Body of pancreas (tissue), 4 donors: ENCODE results near the gene DHX30. TPM values are rescaled to one million over a fixed set of nuclear protein-coding genes. Genes with fewer than 3 reads are reported as not detected.

ENCODE experiments used
- ATAC-seq: fragments of 150-250 bp; one replicate; pipeline ENCODE4 v1.9.1; 2016
- DNase-seq, 4 donors: peaks; one replicate each; pipeline ENCODE4 v3.0.0-alpha.2; 2019
- H3K27ac ChIP-seq, 4 donors: fragments of 200-600 bp; sonication (generic); 1 replicate in 3 of 4; 2 replicates in 1 of 4; pipeline versions ENCODE4 v1.5.1 to v1.6.1; 2016 to 2019; ENCODE audit warnings: mild to moderate bottlenecking in 1 of 4, mixed read lengths in 1 of 4, moderate library complexity in 1 of 4
- H3K27me3 ChIP-seq, 2 donors: fragments of 200-600 bp; sonication (generic); one replicate each; pipeline ENCODE4 v1.6.0; 2016; ENCODE audit warnings: mild to moderate bottlenecking in 1 of 2
- H3K36me3 ChIP-seq, 2 donors: fragments of 200-600 bp; sonication (generic); replicated peaks in 1 of 2; 2 replicates each; pipeline ENCODE4 v1.5.1; 2016; ENCODE audit warnings: low read depth in 2 of 2; ENCODE audit not compliant: insufficient read depth in 1 of 2
- H3K4me1 ChIP-seq: fragments of 200-600 bp; sonication (generic); one replicate; pipeline ENCODE4 v1.6.0; 2016
- H3K4me3 ChIP-seq, 2 donors: fragments of 200-600 bp; sonication (generic); 1 replicate in 1 of 2; 2 replicates in 1 of 2; pipeline ENCODE4 v1.5.1; 2016 to 2019
- H3K9me3 ChIP-seq, 3 donors: fragments of 200-600 bp; sonication (generic); 1 replicate in 2 of 3; 2 replicates in 1 of 3; pipeline ENCODE4 v1.5.1; 2016
- CTCF ChIP-seq, 7 experiments: fragments of 450-650 bp in 4 of 7; fragments of 200-600 bp in 3 of 7; sonication (generic) in 3 of 7; IDR thresholded peaks; one replicate each; pipeline ENCODE4 v1.5.1; 2016 to 2019; ENCODE audit warnings: antibody characterized with exemption in 7 of 7
- POLR2A ChIP-seq, 3 donors: fragments of 450-650 bp; IDR thresholded peaks; one replicate each; pipeline ENCODE4 v1.6.1; 2016; ENCODE audit warnings: antibody characterized with exemption in 3 of 3, mild to moderate bottlenecking in 2 of 3
- WGBS, 2 donors: methylation state at CpG; one replicate each; pipeline ENCODE4 v1.1.5; 2017; 5-methylcytosine and 5-hydroxymethylcytosine counted together
- intact Hi-C: fragments of 100-400 bp; cut with DNase I; formaldehyde crosslinking; loops from one replicate; pipeline ENCODE4 v1.15.1; 2023
- total RNA-seq, 2 donors: library from RNA; depleted of rRNA; stranded (reverse); fragments of >200 nt; gene quantifications; one replicate each; pipeline ENCODE4 v1.1.0, GENCODE V29; 2016

DHX30 gene
- total RNA-seq, 2 donors from 2014 or later, result 28.3 to 50.4 TPM

GRCh38 chr3:47780741-47781684, 21.9 kb upstream of the DHX30 start:
- Histone ChIP-seq H3K27ac (peak overlapping the region; percentile 93 to 98 (median 95)), H3K4me1 (peaks cover 27% of the 10 kb centered on the region), H3K27me3 (no peaks in the 10 kb centered on the region), H3K9me3 (no peaks in the 10 kb centered on the region), H3K36me3 (no peaks in the 10 kb centered on the region), H3K4me3 (peak overlapping the region; percentile 58 to 80)
- peak; percentile 51 to 70 (median 64) for DNase-seq
- intact Hi-C loops, result no loop called here
- peak; percentile 45 for ATAC-seq
- WGBS, 2 donors, result 0 to 1% methylated on average over 13 to 54 of the region's 54 CpGs
- TF ChIP-seq POLR2A (IDR thresholded peaks at IDR 0.05), result no peak
- no peak for TF ChIP-seq CTCF (IDR thresholded peaks at IDR 0.05)

- intact Hi-C loops, result no loop called here
- WGBS, 2 donors, result 0 to 1% methylated on average over 17 to 79 of the region's 79 CpGs
- ATAC-seq (peak; percentile 97), DNase-seq (peak; percentile 98 to 99 (median 98))
- H3K4me1 ChIP-seq, result peaks cover 23% of the 10 kb centered on the region
- no peaks in the 10 kb centered on the region for H3K9me3 ChIP-seq
- H3K36me3 ChIP-seq, result no peaks in the 10 kb centered on the region
- peak within 1 kb of the TSS; percentile 93 to 98 (median 95) for H3K27ac ChIP-seq
- H3K4me3 ChIP-seq, result peak within 1 kb of the TSS; percentile 58 to 80
- H3K27me3 ChIP-seq, result no peaks in the 10 kb centered on the region
- TF ChIP-seq POLR2A (IDR thresholded peaks at IDR 0.05), result peak; percentile 89 to 97 (median 96)
- peak in 3 of 7 experiments; percentile 27 to 33 (median 30) for TF ChIP-seq CTCF (IDR thresholded peaks at IDR 0.05)
Measured at GRCh38 chr3:47781685-47782445, 21.1 kb upstream of the DHX30 start, which contains the start of gene SMARCC1. Gene SMARCC1 (minus strand): TSS chr3:47781893. CDS start chr3:47781797, 96 bp downstream.

- Histone ChIP-seq H3K27ac (peak overlapping the region; percentile 93 to 98 (median 95)), H3K4me3 (peak overlapping the region; percentile 58 to 59), H3K9me3 (no peaks in the 10 kb centered on the region), H3K4me1 (peaks cover 23% of the 10 kb centered on the region), H3K36me3 (no peaks in the 10 kb centered on the region), H3K27me3 (no peaks in the 10 kb centered on the region)
- TF ChIP-seq POLR2A (IDR thresholded peaks at IDR 0.05) (no peak), CTCF (IDR thresholded peaks at IDR 0.05) (no peak)
- WGBS, 2 donors, result 40 to 44% methylated on average over 23 of the region's 23 CpGs
- intact Hi-C loops, result no loop called here
- ATAC-seq (no peak), DNase-seq (no peak)
Measured at GRCh38 chr3:47782446-47783308, 20.3 kb upstream of the DHX30 start.

GRCh38 chr3:47783673-47784072, 19.3 kb upstream of the DHX30 start:
- Histone ChIP-seq H3K9me3 (no peaks in the 10 kb centered on the region), H3K4me3 (no peak overlapping the region), H3K4me1 (peaks cover 24% of the 10 kb centered on the region), H3K36me3 (no peaks in the 10 kb centered on the region), H3K27me3 (no peaks in the 10 kb centered on the region), H3K27ac (no peak overlapping the region)
- DNase-seq, result no peak
- intact Hi-C loops, result no loop called here
- TF ChIP-seq POLR2A (IDR thresholded peaks at IDR 0.05), result no peak
- TF ChIP-seq CTCF (IDR thresholded peaks at IDR 0.05), result no peak
- ATAC-seq, result no peak
